Measurements from ENCODE around the gene ZNF451.
"Not testable (repeated sequence)": the region's sequence is repeated elsewhere in the genome, so short reads cannot be mapped to it uniquely, and the experiment has no call there.

ZNF451 gene

GRCh38 chr6:57089265-57089664 lies 723 bp upstream of the ZNF451 start:
- Histone ChIP-seq H3K36me3 (replicated peaks in 1 of 2; ENCODE audit: control insufficient read depth in 2 of 2, insufficient read depth in 2 of 2, low read length in 2 of 2) (peaks cover 0 to 29% of the 10 kb centered on the region in 2 donors), H2BK12ac (ENCODE audit: low read length) (no peak overlapping the region), H3K79me1 (ENCODE audit: low read depth, low read length) (no peaks in the 10 kb centered on the region), H4K91ac (ENCODE audit: low read depth, low read length, poor library complexity) (no peak overlapping the region), H3K4me3 (ENCODE audit: low read length in 2 of 2) (peak overlapping the region in 1 of 2 donors; percentile 70), H3K9ac (ENCODE audit: low read depth, low read length, poor library complexity) (no peak overlapping the region), H3K27me3 (ENCODE audit: control insufficient read depth in 3 of 3, insufficient read depth in 3 of 3, low read depth in 1 of 3, low read length in 3 of 3) (no peaks in the 10 kb centered on the region), H2AK5ac (ENCODE audit: low read depth, low read length) (no peak overlapping the region), H2BK5ac (ENCODE audit: low read length) (no peak overlapping the region), H3K4me2 (ENCODE audit: insufficient read depth, low read length, poor library complexity, severe bottlenecking) (no peak overlapping the region), H2BK15ac (ENCODE audit: low read length) (no peak overlapping the region), H3K14ac (ENCODE audit: low read length) (no peak overlapping the region), H3K27ac (replicated peaks; ENCODE audit: low read length) (peak overlapping the region; percentile 60), H2BK120ac (ENCODE audit: low read depth, low read length) (no peak overlapping the region), H2AFZ (ENCODE audit: low read length) (peak overlapping the region; percentile 63), H3K4ac (ENCODE audit: low read length) (no peak overlapping the region), H3K18ac (ENCODE audit: low read length) (no peak overlapping the region), H3K9me3 (replicated peaks in 1 of 2; ENCODE audit: control insufficient read depth in 2 of 2, insufficient read depth in 1 of 2, low read depth in 1 of 2, low read length in 2 of 2) (no peaks in the 10 kb centered on the region), H4K8ac (ENCODE audit: low read depth, low read length) (no peak overlapping the region), H3K23ac (ENCODE audit: low read depth, low read length, poor library complexity) (no peak overlapping the region), H3K4me1 (ENCODE audit: control insufficient read depth in 2 of 2, insufficient read depth in 1 of 2, low read depth in 1 of 2, low read length in 2 of 2) (peaks cover 2 to 10% of the 10 kb centered on the region in 2 donors)
- DNase-seq (ENCODE audit: low spot score), result no peak
- no CpG with 5 or more reads among the region's 3 CpGs for WGBS, 2 donors (ENCODE audit: extremely low coverage in 2 of 2, insufficient read length in 2 of 2, insufficient replicate concordance in 1 of 2)

GRCh38 chr6:57090458-57091067 lies 575 bp downstream of the ZNF451 start:
- not testable (repeated sequence) for H2AK5ac ChIP-seq (ENCODE audit: low read depth, low read length); H3K4me1 ChIP-seq (ENCODE audit: control insufficient read depth in 2 of 2, insufficient read depth in 1 of 2, low read depth in 1 of 2, low read length in 2 of 2); H2BK5ac ChIP-seq (ENCODE audit: low read length); H2BK15ac ChIP-seq (ENCODE audit: low read length); H2AFZ ChIP-seq (ENCODE audit: low read length); H3K14ac ChIP-seq (ENCODE audit: low read length); H3K18ac ChIP-seq (ENCODE audit: low read length); H2BK120ac ChIP-seq (ENCODE audit: low read depth, low read length); H4K8ac ChIP-seq (ENCODE audit: low read depth, low read length); H3K4ac ChIP-seq (ENCODE audit: low read length); H3K4me3 ChIP-seq (ENCODE audit: low read length in 2 of 2); H3K9ac ChIP-seq (ENCODE audit: low read depth, low read length, poor library complexity); H3K4me2 ChIP-seq (ENCODE audit: insufficient read depth, low read length, poor library complexity, severe bottlenecking); DNase-seq (ENCODE audit: low spot score); H4K91ac ChIP-seq (ENCODE audit: low read depth, low read length, poor library complexity); H3K27me3 ChIP-seq (ENCODE audit: control insufficient read depth in 3 of 3, insufficient read depth in 3 of 3, low read depth in 1 of 3, low read length in 3 of 3); H3K23ac ChIP-seq (ENCODE audit: low read depth, low read length, poor library complexity); H2BK12ac ChIP-seq (ENCODE audit: low read length); H3K27ac ChIP-seq (replicated peaks; ENCODE audit: low read length); H3K9me3 ChIP-seq (replicated peaks in 1 of 2; ENCODE audit: control insufficient read depth in 2 of 2, insufficient read depth in 1 of 2, low read depth in 1 of 2, low read length in 2 of 2); H3K79me1 ChIP-seq (ENCODE audit: low read depth, low read length)
- H3K36me3 ChIP-seq (replicated peaks in 1 of 2; ENCODE audit: control insufficient read depth in 2 of 2, insufficient read depth in 2 of 2, low read length in 2 of 2), result peaks cover 0 to 42% of the 10 kb centered on the region in 2 donors
- no CpG with 5 or more reads among the region's 27 CpGs for WGBS, 2 donors (ENCODE audit: extremely low coverage in 2 of 2, insufficient read length in 2 of 2, insufficient replicate concordance in 1 of 2)

- H3K4me2 ChIP-seq (ENCODE audit: insufficient read depth, low read length, poor library complexity, severe bottlenecking); H2AFZ ChIP-seq (ENCODE audit: low read length); H3K27me3 ChIP-seq (ENCODE audit: control insufficient read depth in 3 of 3, insufficient read depth in 3 of 3, low read depth in 1 of 3, low read length in 3 of 3); H2BK5ac ChIP-seq (ENCODE audit: low read length); H4K8ac ChIP-seq (ENCODE audit: low read depth, low read length); H3K14ac ChIP-seq (ENCODE audit: low read length); DNase-seq (ENCODE audit: low spot score); H3K9ac ChIP-seq (ENCODE audit: low read depth, low read length, poor library complexity); H3K23ac ChIP-seq (ENCODE audit: low read depth, low read length, poor library complexity); H3K4ac ChIP-seq (ENCODE audit: low read length); H3K9me3 ChIP-seq (replicated peaks in 1 of 2; ENCODE audit: control insufficient read depth in 2 of 2, insufficient read depth in 1 of 2, low read depth in 1 of 2, low read length in 2 of 2); H3K27ac ChIP-seq (replicated peaks; ENCODE audit: low read length); H2AK5ac ChIP-seq (ENCODE audit: low read depth, low read length); H2BK15ac ChIP-seq (ENCODE audit: low read length); H2BK120ac ChIP-seq (ENCODE audit: low read depth, low read length); H3K18ac ChIP-seq (ENCODE audit: low read length); H2BK12ac ChIP-seq (ENCODE audit: low read length); H4K91ac ChIP-seq (ENCODE audit: low read depth, low read length, poor library complexity); H3K79me1 ChIP-seq (ENCODE audit: low read depth, low read length); H3K4me1 ChIP-seq (ENCODE audit: control insufficient read depth in 2 of 2, insufficient read depth in 1 of 2, low read depth in 1 of 2, low read length in 2 of 2): not testable (repeated sequence)
- H3K36me3 ChIP-seq (replicated peaks in 1 of 2; ENCODE audit: control insufficient read depth in 2 of 2, insufficient read depth in 2 of 2, low read length in 2 of 2), result peaks cover 0 to 48% of the 10 kb centered on the region in 2 donors
- no CpG with 5 or more reads among the region's 7 CpGs for WGBS, 2 donors (ENCODE audit: extremely low coverage in 2 of 2, insufficient read length in 2 of 2, insufficient replicate concordance in 1 of 2)
- H3K4me3 ChIP-seq (ENCODE audit: low read length in 2 of 2), result peak overlapping the region in 1 of 2 donors; percentile 8
Observed at GRCh38 chr6:57091375-57091774, 1.4 kb downstream of the ZNF451 start.

- H2BK12ac ChIP-seq (ENCODE audit: low read length), result no peak overlapping the region
- H3K27ac ChIP-seq (replicated peaks; ENCODE audit: low read length), result no peak overlapping the region
- no peak overlapping the region for H4K8ac ChIP-seq (ENCODE audit: low read depth, low read length)
- DNase-seq (ENCODE audit: low spot score), result no peak
- no peak overlapping the region for H3K4me2 ChIP-seq (ENCODE audit: insufficient read depth, low read length, poor library complexity, severe bottlenecking)
- H3K14ac ChIP-seq (ENCODE audit: low read length), result no peak overlapping the region
- WGBS, 2 donors (ENCODE audit: extremely low coverage in 2 of 2, insufficient read length in 2 of 2, insufficient replicate concordance in 1 of 2), result no CpG with 5 or more reads among the region's 1 CpG
- H4K91ac ChIP-seq (ENCODE audit: low read depth, low read length, poor library complexity), result no peak overlapping the region
- no peak overlapping the region for H3K4ac ChIP-seq (ENCODE audit: low read length)
- no peak overlapping the region for H2AK5ac ChIP-seq (ENCODE audit: low read depth, low read length)
- no peak overlapping the region for H3K9ac ChIP-seq (ENCODE audit: low read depth, low read length, poor library complexity)
- H3K27me3 ChIP-seq (ENCODE audit: control insufficient read depth in 3 of 3, insufficient read depth in 3 of 3, low read depth in 1 of 3, low read length in 3 of 3), result no peaks in the 10 kb centered on the region
- H2BK120ac ChIP-seq (ENCODE audit: low read depth, low read length), result no peak overlapping the region
- no peak overlapping the region for H3K23ac ChIP-seq (ENCODE audit: low read depth, low read length, poor library complexity)
- H3K9me3 ChIP-seq (replicated peaks in 1 of 2; ENCODE audit: control insufficient read depth in 2 of 2, insufficient read depth in 1 of 2, low read depth in 1 of 2, low read length in 2 of 2), result peaks cover 0 to 4% of the 10 kb centered on the region in 2 donors
- peaks cover 5 to 80% of the 10 kb centered on the region in 2 donors for H3K36me3 ChIP-seq (replicated peaks in 1 of 2; ENCODE audit: control insufficient read depth in 2 of 2, insufficient read depth in 2 of 2, low read length in 2 of 2)
- H3K79me1 ChIP-seq (ENCODE audit: low read depth, low read length), result no peaks in the 10 kb centered on the region
- no peak overlapping the region for H2AFZ ChIP-seq (ENCODE audit: low read length)
- H2BK5ac ChIP-seq (ENCODE audit: low read length), result no peak overlapping the region
- no peak overlapping the region for H3K18ac ChIP-seq (ENCODE audit: low read length)
- H3K4me3 ChIP-seq (ENCODE audit: low read length in 2 of 2), result no peak overlapping the region
- peaks cover 0 to 10% of the 10 kb centered on the region in 2 donors for H3K4me1 ChIP-seq (ENCODE audit: control insufficient read depth in 2 of 2, insufficient read depth in 1 of 2, low read depth in 1 of 2, low read length in 2 of 2)
- H2BK15ac ChIP-seq (ENCODE audit: low read length), result no peak overlapping the region
Observed at GRCh38 chr6:57094689-57095088, 4.7 kb downstream of the ZNF451 start.
